ENCODE data around the gene NTM. TPM values are rescaled to one million over a fixed set of nuclear protein-coding genes. Genes with fewer than 3 reads are reported as not detected.
A peak's percentile ranks its signal among the peaks of the same experiment; 100 is the strongest.

The NTM gene
- total and polyA plus RNA-seq, 2 donors (not counting 1 experiment from before 2014, with no cell fraction given), result 12.3 to 28.6 TPM

GRCh38 chr11:131955904-131956303, 585.5 kb downstream of the NTM start:
- peaks cover 5% of the 10 kb centered on the region for H3K4me1 ChIP-seq (ENCODE audit: control insufficient read depth, extremely low read depth, insufficient read depth, low read length)
- H3K36me3 ChIP-seq (ENCODE audit: control insufficient read depth, insufficient read depth, low read length), result no peaks in the 10 kb centered on the region
- H3K9me3 ChIP-seq (ENCODE audit: control insufficient read depth, insufficient read depth, low read depth, low read length), result no peaks in the 10 kb centered on the region
- no peaks in the 10 kb centered on the region for H3K79me2 ChIP-seq (ENCODE audit: control insufficient read depth, insufficient read depth, low read length)
- H3K4me3 ChIP-seq (replicated peaks in 1 of 4; ENCODE audit: control extremely low read depth in 1 of 4, insufficient read depth in 1 of 4, low read depth in 3 of 4, low read length in 4 of 4), result no peak overlapping the region
- no peak overlapping the region for H3K4me2 ChIP-seq (ENCODE audit: extremely low read depth, insufficient read depth, low read length)
- no peaks in the 10 kb centered on the region for H3K27me3 ChIP-seq (ENCODE audit: control insufficient read depth, insufficient read depth, low read length)
- H2AFZ ChIP-seq (ENCODE audit: low read length), result no peak overlapping the region
- DNase-seq (ENCODE audit: low read depth in 2 of 2), result peak in 1 of 2 donors; percentile 3
- TF ChIP-seq EZH2 (IDR thresholded peaks at IDR 0.05; ENCODE audit: low read length, missing control alignments) (no peak), CTCF (conservative IDR thresholded peaks at IDR 0.05 in 1 of 2, IDR thresholded peaks at IDR 0.05 in 1 of 2; ENCODE audit: low read depth in 1 of 2, low read length in 2 of 2) (no peak)
- H3K27ac ChIP-seq (ENCODE audit: insufficient read depth, low read length), result no peak overlapping the region
- H3K9ac ChIP-seq (ENCODE audit: insufficient read depth, low read length), result no peak overlapping the region
- no peaks in the 10 kb centered on the region for H4K20me1 ChIP-seq (ENCODE audit: control insufficient read depth, extremely low read depth, insufficient read depth, low read length)

GRCh38 chr11:131957201-131957600, 586.8 kb downstream of the NTM start:
- H3K4me1 ChIP-seq (ENCODE audit: control insufficient read depth, extremely low read depth, insufficient read depth, low read length), result peaks cover 5% of the 10 kb centered on the region
- H3K79me2 ChIP-seq (ENCODE audit: control insufficient read depth, insufficient read depth, low read length), result no peaks in the 10 kb centered on the region
- no peak overlapping the region for H3K4me2 ChIP-seq (ENCODE audit: extremely low read depth, insufficient read depth, low read length)
- TF ChIP-seq EZH2 (IDR thresholded peaks at IDR 0.05; ENCODE audit: low read length, missing control alignments) (no peak), CTCF (conservative IDR thresholded peaks at IDR 0.05 in 1 of 2, IDR thresholded peaks at IDR 0.05 in 1 of 2; ENCODE audit: low read depth in 1 of 2, low read length in 2 of 2) (no peak)
- H3K27ac ChIP-seq (ENCODE audit: insufficient read depth, low read length), result no peak overlapping the region
- no peak overlapping the region for H3K9ac ChIP-seq (ENCODE audit: insufficient read depth, low read length)
- no peaks in the 10 kb centered on the region for H4K20me1 ChIP-seq (ENCODE audit: control insufficient read depth, extremely low read depth, insufficient read depth, low read length)
- no peaks in the 10 kb centered on the region for H3K27me3 ChIP-seq (ENCODE audit: control insufficient read depth, insufficient read depth, low read length)
- no peaks in the 10 kb centered on the region for H3K36me3 ChIP-seq (ENCODE audit: control insufficient read depth, insufficient read depth, low read length)
- no peak overlapping the region for H3K4me3 ChIP-seq (replicated peaks in 1 of 4; ENCODE audit: control extremely low read depth in 1 of 4, insufficient read depth in 1 of 4, low read depth in 3 of 4, low read length in 4 of 4)
- H3K9me3 ChIP-seq (ENCODE audit: control insufficient read depth, insufficient read depth, low read depth, low read length), result no peaks in the 10 kb centered on the region
- no peak overlapping the region for H2AFZ ChIP-seq (ENCODE audit: low read length)
- DNase-seq (ENCODE audit: low read depth in 2 of 2), result no peak

GRCh38 chr11:131957875-131958274, 587.5 kb downstream of the NTM start:
- Histone ChIP-seq H3K79me2 (ENCODE audit: control insufficient read depth, insufficient read depth, low read length) (no peaks in the 10 kb centered on the region), H3K9ac (ENCODE audit: insufficient read depth, low read length) (no peak overlapping the region)
- TF ChIP-seq CTCF (conservative IDR thresholded peaks at IDR 0.05 in 1 of 2, IDR thresholded peaks at IDR 0.05 in 1 of 2; ENCODE audit: low read depth in 1 of 2, low read length in 2 of 2), result no peak
- TF ChIP-seq EZH2 (IDR thresholded peaks at IDR 0.05; ENCODE audit: low read length, missing control alignments), result no peak

More at GRCh38 chr11:131957875-131958274, 587.5 kb downstream of the NTM start:
- Histone ChIP-seq H4K20me1 (ENCODE audit: control insufficient read depth, extremely low read depth, insufficient read depth, low read length) (no peaks in the 10 kb centered on the region), H3K36me3 (ENCODE audit: control insufficient read depth, insufficient read depth, low read length) (no peaks in the 10 kb centered on the region), H3K27me3 (ENCODE audit: control insufficient read depth, insufficient read depth, low read length) (no peaks in the 10 kb centered on the region), H3K9me3 (ENCODE audit: control insufficient read depth, insufficient read depth, low read depth, low read length) (no peaks in the 10 kb centered on the region), H3K4me3 (replicated peaks in 1 of 4; ENCODE audit: control extremely low read depth in 1 of 4, insufficient read depth in 1 of 4, low read depth in 3 of 4, low read length in 4 of 4) (no peak overlapping the region), H3K27ac (ENCODE audit: insufficient read depth, low read length) (no peak overlapping the region), H3K4me2 (ENCODE audit: extremely low read depth, insufficient read depth, low read length) (no peak overlapping the region), H2AFZ (ENCODE audit: low read length) (no peak overlapping the region), H3K4me1 (ENCODE audit: control insufficient read depth, extremely low read depth, insufficient read depth, low read length) (peaks cover 5% of the 10 kb centered on the region)
- DNase-seq (ENCODE audit: low read depth in 2 of 2), result no peak
